ENCODE measurements around the gene CDH26.

CDH26 gene

GRCh38 chr20:59976156-59976782, 18.0 kb downstream of the CDH26 start:
- TF ChIP-seq EP300 (IDR thresholded peaks at IDR 0.05; ENCODE audit: borderline replicate concordance) = no peak

DNA sequence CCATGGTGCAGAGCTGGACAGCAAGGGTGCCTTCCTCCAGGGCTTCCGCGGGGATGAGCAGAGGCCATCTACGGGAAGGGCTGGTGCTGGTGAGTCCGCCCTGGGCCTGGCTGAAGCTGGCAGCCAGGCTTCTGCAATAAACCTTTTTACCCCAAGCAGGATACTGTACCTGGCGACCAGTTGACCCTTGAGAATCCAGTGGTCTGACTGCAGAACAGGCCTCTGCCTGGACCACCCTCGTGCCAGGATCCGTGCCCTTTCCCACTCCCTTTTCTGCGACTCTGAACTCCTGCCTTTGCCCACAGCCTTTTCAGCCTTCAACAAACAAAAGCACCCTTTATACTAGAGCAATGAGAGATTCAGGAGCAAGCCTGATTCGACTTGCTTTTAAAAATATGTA, 18.9 kb downstream of the CDH26 start:
- TF ChIP-seq, protein P1, sequence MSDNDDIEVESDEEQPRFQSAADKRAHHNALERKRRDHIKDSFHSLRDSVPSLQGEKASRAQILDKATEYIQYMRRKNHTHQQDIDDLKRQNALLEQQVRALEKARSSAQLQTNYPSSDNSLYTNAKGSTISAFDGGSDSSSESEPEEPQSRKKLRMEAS (IDR thresholded peaks at IDR 0.05) = no peak
- TF ChIP-seq FOXM1 (IDR thresholded peaks at IDR 0.05; ENCODE audit: borderline replicate concordance, low read depth) = no peak
- no peak for TF ChIP-seq REST (IDR thresholded peaks at IDR 0.05; ENCODE audit: low read depth)

DNA sequence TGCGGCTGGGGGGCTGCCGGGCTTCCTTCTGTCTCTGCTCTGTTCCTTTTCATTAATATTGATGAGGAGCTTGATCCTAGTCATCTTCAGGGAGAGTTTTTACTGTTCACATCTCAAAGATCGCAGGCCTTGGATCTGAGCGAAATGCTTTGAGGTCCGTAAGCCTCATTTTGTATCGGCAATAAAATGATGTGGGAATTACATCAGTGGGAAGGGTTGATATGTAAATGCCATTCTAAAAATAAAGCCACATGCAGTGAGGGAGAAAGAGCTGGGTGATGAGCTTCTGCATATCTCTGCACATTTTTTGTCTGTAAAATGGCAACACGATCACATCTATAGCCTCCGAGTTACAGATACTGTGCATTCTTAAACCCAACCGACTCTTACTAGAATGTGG, 24.9 kb downstream of the CDH26 start:
- no peak for TF ChIP-seq TEAD4 (IDR thresholded peaks at IDR 0.05)
- TF ChIP-seq YY1 (IDR thresholded peaks at IDR 0.05; ENCODE audit: low read depth) = no peak
- TF ChIP-seq CEBPB (IDR thresholded peaks at IDR 0.05) = no peak
- TF ChIP-seq TCF12 (IDR thresholded peaks at IDR 0.05; ENCODE audit: low read depth) = no peak
- no peak for TF ChIP-seq CREB1 (IDR thresholded peaks at IDR 0.05; ENCODE audit: low read depth)
- no peak for TF ChIP-seq ZBTB7A (IDR thresholded peaks at IDR 0.05; ENCODE audit: low read depth)
- no peak for TF ChIP-seq EP300 (IDR thresholded peaks at IDR 0.05; ENCODE audit: borderline replicate concordance)
- TF ChIP-seq, protein P1 (IDR thresholded peaks at IDR 0.05) = no peak
- no peak for TF ChIP-seq RAD21 (IDR thresholded peaks at IDR 0.05; ENCODE audit: low read depth)
- TF ChIP-seq NFIC (IDR thresholded peaks at IDR 0.05) = no peak
- TF ChIP-seq, protein P2, sequence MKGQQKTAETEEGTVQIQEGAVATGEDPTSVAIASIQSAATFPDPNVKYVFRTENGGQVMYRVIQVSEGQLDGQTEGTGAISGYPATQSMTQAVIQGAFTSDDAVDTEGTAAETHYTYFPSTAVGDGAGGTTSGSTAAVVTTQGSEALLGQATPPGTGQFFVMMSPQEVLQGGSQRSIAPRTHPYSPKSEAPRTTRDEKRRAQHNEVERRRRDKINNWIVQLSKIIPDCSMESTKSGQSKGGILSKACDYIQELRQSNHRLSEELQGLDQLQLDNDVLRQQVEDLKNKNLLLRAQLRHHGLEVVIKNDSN (IDR thresholded peaks at IDR 0.05) = no peak

DNA sequence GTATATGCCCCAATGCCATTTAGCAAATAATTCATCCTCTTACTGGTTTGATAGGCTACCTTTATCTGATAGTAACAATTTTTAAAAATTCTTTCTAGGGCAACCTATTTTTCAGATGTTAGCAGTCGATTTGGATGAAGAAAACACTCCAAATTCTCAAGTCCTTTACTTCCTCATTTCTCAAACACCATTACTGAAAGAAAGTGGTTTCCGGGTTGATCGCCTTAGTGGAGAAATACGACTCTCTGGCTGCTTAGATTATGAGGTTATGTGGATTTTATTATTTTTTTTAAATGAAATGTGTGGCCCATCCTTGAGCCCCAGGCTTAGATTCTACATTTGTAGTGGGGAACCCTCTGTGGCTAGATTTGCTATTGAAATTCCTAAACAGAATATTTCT, 26.3 kb downstream of the CDH26 start:
- TF ChIP-seq CREB1 (IDR thresholded peaks at IDR 0.05; ENCODE audit: low read depth) (no peak), FOXM1 (IDR thresholded peaks at IDR 0.05; ENCODE audit: borderline replicate concordance, low read depth) (no peak), EGR1 (IDR thresholded peaks at IDR 0.05) (no peak), YY1 (IDR thresholded peaks at IDR 0.05; ENCODE audit: low read depth) (no peak), TAF1 (IDR thresholded peaks at IDR 0.05; ENCODE audit: low read depth) (no peak), ZBTB7A (IDR thresholded peaks at IDR 0.05; ENCODE audit: low read depth) (no peak)

DNA sequence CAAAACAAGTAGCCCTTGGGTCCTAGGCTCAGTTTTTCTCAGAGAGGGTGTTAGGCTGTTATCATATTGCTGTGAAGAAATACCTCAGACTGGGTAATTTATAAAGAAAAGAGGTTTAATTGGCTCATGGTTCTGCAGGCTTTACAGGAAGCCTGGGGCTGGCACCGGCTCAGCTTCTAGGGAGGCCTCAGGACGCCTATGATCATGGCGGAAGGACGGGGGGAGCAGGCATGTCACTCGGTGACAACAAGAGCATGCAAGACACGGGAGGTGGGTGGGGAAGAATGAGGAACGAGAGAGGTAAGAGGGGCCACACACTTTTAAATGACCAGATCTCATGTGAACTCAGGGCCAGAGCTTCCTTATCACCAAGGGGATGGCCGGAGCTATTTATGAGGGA, 26.9 kb downstream of the CDH26 start:
- TF ChIP-seq, protein P2 (IDR thresholded peaks at IDR 0.05) = no peak
- TF ChIP-seq EGR1 (IDR thresholded peaks at IDR 0.05) (no peak), NFIC (IDR thresholded peaks at IDR 0.05) (no peak), REST (IDR thresholded peaks at IDR 0.05; ENCODE audit: low read depth) (no peak), FOXM1 (IDR thresholded peaks at IDR 0.05; ENCODE audit: borderline replicate concordance, low read depth) (no peak), CREB1 (IDR thresholded peaks at IDR 0.05; ENCODE audit: low read depth) (no peak), YY1 (IDR thresholded peaks at IDR 0.05; ENCODE audit: low read depth) (no peak), EP300 (IDR thresholded peaks at IDR 0.05; ENCODE audit: borderline replicate concordance) (no peak), TAF1 (IDR thresholded peaks at IDR 0.05; ENCODE audit: low read depth) (no peak), RAD21 (IDR thresholded peaks at IDR 0.05; ENCODE audit: low read depth) (no peak), CEBPB (IDR thresholded peaks at IDR 0.05) (no peak), ZBTB7A (IDR thresholded peaks at IDR 0.05; ENCODE audit: low read depth) (no peak), TEAD4 (IDR thresholded peaks at IDR 0.05) (no peak), TCF12 (IDR thresholded peaks at IDR 0.05; ENCODE audit: low read depth) (no peak)
- TF ChIP-seq, protein P1 (IDR thresholded peaks at IDR 0.05) = no peak

DNA sequence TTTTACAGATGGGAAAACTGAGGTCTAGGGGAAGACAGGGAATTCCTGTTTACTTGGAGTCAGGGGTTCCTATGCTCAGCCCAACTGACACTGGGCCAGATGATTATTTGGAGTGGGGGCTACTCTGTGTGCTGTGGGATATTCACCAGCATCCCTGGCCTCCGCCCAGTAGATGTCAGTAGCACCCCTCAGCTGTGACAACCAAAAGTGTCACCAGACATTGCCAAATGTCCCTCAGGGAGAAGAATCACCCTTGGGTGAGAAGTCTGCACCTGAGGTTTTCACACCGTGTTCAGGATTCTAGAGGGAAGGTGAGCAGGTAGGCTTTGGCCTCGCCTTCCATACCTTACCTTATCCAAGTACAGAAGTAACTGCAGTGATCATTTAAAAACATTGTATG, 27.6 kb downstream of the CDH26 start:
- TF ChIP-seq RAD21 (IDR thresholded peaks at IDR 0.05; ENCODE audit: low read depth) (0 out of 2 replicates have a peak, but pooled peaks have one; percentile 8), REST (IDR thresholded peaks at IDR 0.05; ENCODE audit: low read depth) (no peak), TCF12 (IDR thresholded peaks at IDR 0.05; ENCODE audit: low read depth) (no peak), CREB1 (IDR thresholded peaks at IDR 0.05; ENCODE audit: low read depth) (no peak), FOXM1 (IDR thresholded peaks at IDR 0.05; ENCODE audit: borderline replicate concordance, low read depth) (no peak)

Measured in Ishikawa (cell line).